NCI-H128 (cell line): ENCODE measurements around the gene PAQR9.

Experiments
- DNase-seq: peaks from one replicate; lab custom pipeline; 2025; ENCODE audit not compliant: unreplicated experiment; lab: John Stamatoyannopoulos, UW

Gene PAQR9

DNA sequence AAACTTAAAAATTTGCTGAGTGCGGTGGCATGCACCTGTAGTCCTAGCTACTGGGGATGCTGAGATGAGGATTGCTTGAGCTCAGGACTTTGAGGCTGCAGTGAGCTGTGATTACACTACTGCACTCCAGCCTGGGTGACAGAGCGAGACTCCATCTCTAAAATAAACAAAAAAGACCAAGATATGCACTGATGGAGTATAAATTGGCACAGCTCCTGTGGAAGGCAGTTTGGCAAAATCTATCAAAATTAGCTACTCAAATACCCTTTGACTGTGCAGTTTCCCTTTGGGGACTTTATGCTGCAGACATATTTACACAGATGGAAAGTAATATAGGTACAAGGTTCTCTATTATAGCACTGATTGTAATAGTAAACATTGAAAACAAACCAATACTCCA lies 19.8 kb upstream of the PAQR9 start:
- DNase-seq: no peak

DNA sequence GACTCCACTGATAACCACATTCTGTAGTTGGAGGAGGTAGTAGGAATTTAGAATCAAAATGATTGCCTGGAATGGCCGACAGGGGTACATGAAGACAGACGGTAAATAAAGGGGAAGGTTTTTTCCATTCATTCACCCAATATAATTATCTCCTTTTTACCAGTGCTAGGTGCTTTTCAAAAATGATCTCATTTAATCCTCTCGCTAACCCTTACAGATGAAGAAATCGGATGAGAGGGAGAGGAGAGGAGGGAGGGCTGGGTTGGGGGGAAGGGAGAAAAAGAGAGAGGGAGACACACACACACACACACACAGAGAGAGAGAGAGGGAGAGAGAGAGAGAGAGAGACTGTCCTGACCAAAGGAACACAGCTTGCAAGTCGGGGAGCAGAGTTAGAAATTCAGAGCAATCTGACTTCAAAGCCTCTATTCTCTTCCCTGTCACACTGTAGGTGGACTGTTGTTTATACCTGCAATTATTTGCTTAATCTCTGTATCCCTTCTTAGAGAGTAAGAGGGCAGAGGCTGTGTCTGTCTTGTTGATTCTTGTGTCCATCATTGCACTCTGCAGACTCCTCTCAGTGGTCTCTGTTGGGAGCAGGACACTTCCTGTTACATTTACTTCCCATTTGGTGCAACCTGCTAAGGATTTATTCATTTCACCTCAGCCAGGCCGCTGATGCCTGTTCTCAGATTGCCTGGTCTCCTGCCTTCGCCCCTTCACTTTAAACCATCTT lies 18.7 kb upstream of the PAQR9 start:
- DNase-seq: no peak

DNA sequence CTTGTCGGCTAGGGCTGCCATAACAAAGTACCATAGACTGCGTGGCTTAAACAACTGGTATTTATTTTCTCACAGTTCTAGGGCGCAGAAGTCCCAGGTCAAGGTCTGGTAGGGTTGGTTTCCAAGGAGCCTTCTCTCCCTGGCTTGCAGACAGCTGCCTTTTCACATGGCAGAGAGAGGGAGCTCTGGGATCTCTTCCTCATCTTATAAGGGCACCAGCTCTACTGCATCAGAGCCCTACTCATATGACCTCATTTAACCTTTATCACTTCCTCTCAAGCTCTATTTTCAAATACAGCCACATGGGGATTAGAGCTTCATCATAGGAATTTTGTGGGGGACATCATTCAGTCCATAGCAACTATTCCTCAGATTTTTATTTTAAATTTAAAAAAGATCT lies 17.6 kb upstream of the PAQR9 start:
- DNase-seq: no peak

DNA sequence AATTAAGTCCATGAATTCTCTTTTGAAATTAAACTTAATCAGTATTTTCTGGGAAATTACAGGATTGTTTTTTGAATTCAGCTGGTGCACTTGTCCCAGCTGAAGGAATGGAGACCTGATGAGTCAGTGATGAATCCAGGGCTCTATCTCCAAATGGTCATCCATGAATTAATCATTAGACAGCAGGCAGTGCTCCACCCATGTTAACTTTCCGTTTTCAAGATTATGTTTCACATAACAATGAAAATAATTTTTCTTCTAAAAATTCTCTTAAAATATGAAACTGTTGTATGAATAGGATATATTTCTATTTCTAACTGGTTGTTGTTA lies 13.9 kb upstream of the PAQR9 start:
- DNase-seq: no peak

DNA sequence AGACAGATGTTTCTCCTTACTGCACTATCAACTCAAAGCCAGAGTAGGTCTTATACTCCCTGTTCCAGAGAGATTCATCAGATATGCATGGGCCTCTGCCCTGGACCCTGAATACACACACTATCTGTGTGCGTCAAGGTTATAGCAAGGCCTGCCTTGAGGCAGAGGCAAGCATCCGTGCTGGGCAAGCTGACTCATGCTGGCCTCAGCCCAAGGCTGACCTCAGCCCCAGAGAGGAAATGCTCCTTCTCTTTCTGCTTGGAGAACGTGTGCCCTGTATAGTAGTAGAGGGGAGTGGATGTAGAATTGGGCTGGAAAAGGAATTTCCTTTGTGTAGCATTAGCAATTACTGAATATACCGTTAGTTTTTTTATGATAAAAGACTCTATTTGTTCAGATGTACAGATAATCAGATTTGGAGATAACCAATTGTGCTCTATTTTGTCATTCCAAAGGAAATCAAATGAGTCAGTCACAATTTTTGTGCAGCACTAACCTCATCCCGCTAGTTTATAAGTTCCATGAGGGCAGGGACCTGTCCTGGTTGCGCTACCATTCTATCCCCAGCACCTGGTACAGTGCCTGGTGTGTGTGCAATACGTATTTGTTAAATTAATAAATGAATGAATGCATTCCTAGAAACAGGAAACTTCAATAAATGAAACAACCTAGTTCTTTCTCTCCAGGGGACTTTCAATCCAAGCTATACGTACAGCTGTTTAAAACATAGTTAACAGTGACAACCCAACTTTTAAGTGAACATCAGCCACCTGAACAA lies 13.3 kb upstream of the PAQR9 start:
- DNase-seq: no peak

DNA sequence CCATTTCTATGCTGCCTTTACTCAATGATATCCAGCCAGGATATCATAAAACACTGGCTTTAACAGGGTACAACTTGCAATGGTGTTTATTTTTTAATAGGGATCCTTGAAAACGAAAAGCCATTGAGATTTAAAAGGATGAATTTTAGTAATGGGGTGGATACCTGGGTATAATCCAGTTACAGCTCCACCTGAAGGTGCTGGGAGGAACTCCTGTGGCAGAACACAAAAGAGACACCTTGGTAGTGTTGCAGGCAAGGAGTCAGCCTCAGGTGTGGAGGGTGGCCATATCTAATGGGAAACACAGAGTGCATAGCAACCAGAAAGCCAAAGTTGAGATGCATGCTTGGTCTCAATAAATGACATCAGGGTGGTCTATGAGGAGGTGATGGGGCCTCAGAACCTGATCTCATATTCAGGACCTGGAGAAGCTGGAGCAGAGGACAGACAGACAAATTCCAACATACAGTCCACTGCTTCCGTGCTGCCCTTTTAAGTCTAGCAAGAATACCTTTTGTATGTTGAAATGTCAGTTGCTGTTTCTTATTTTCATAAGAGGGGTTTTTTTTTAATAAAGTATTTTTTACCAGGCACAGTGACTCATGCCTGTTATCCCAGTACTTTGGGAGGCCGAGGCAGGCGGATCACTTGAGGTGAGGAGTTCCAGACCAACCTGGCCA lies 12.0 kb upstream of the PAQR9 start:
- DNase-seq: no peak

DNA sequence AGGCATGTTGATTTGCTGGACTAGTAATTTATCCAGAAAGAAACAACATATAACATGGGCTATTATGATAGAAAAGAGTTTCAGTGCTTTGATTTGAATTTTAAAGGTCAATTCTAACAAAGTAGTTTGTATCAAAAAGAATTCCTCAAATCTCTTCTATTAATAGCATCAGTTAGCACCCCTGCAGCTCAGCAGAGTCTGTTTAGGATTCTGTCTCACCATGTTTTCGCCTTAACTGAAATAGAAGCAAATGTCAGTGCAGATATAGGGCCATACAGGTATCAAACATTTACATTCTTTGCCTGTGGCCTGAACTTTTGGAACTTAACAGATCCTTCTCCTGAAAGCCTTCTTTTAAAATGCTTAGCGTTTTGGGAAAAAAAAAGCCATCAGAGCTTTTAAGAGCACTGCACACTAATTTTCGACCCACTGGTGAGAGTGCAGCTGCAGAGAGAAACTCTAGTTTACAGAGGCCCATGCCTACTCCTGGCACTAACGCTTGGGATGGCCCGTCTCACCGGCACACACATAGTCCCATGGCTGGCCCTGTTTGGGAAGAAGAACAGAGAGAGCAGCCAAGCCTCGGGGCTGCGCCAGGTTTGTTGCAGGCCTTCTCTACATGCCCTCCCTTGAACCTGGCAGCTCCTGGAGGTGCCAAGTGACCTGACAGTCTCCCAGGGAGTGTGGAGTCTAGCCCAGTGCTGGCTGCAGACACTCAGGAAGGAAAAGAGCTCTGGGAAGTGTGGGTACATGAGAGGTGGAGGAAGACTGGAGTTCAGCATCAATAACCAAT lies 9.9 kb upstream of the PAQR9 start:
- DNase-seq: no peak

DNA sequence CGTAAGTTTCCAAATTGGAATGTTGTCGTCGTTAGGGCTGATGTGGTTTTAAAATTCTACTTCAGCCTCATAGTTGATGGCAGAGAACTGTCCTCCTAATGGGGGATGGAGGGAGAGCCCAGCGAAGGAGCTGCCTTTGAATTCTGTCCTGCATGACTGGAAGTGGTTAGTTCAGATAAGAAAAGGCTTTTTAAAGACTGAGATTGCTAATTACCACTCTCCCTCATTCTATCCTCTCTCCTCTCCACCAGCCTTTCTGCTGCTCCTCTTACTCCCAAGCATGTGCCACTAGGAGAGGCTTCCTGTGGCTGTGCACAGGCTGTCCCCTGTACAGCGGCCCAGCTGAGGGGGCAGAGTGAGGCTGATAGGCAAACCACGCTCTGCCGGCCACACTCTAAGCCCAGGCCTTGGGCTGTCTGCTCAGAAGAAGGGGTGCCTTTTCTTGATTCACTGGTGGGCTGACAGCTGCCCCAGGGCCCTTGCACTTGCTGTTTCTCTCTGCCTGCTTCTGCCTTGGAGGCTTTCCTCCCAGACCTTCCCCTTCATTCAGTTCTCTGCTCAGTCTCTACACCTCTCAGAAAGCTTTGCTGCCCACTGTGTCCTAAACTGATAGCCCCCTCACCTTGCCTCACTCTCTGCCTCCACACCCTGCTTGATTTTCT lies 8.7 kb upstream of the PAQR9 start:
- DNase-seq: no peak

DNA sequence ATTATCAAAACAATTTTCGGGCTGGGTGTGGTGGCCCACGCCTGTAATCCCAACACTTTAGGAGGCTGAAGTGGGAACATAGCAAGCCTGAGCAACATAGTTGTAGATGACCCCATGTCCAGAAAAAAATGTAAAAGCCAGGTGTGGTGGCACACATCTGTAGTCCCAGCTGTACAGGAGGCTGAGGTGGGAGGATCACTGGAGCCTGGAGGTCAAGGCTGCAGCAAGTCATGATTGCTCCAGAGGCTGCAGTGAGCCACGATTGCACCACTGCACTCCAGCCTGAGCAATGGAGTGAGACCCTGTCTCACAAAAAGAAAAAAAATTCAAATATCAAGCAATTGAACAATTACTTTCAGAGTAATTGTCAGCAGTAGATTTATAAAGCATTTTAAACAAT lies 8.0 kb upstream of the PAQR9 start:
- no peak for DNase-seq

DNA sequence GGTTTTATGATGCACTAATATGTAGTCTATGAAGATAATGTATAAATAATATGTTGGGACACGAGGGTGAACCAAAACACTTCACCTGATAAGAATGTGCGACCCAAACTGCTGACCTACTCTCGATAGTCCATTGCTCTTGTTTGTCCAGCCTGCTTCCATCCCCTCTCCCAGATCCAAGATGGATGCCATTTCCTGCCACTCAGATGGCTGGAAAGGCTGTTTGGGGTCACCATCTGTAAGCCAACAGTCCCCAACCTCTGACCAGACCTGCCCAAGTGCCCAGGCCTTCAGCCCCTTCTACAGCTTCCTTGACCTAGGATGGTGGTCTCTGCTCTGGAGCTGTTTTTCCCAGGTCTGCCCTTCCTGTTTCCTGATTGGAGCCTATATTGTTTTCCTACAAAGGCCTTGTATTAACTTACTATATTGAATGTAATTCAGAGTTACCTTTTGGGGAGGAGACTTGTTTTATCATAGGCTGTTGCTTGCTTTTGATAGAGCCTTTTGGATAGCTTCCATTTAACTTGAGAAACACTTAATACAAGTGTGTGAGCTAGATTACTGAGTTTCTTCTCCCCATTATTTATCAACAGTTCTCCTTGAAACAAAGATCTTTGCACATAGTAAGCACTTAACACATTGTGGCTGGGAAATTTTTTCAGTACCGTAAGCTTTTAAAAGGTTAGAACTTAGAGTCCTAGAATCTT lies 5.0 kb upstream of the PAQR9 start:
- DNase-seq: no peak

DNA sequence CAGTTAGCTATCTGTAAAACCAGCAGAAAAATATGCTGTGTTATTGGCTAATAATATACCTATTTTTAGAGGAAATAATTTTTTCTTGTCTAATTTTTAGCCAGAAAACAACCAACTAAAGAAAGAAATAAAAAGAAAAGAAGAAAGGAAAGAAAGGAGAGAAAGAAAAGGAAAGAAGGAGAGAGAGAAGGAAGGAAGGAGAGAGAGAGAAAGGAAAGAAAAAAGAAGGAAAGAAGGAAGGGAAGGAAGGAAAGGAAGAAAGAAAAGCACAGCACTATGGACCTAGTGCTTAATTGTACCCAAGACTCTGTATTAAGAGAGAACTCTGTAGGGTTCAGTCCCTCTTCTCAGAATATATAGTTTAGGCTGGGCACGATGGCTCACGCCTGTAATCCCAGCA lies 3.3 kb upstream of the PAQR9 start:
- no peak for DNase-seq

DNA sequence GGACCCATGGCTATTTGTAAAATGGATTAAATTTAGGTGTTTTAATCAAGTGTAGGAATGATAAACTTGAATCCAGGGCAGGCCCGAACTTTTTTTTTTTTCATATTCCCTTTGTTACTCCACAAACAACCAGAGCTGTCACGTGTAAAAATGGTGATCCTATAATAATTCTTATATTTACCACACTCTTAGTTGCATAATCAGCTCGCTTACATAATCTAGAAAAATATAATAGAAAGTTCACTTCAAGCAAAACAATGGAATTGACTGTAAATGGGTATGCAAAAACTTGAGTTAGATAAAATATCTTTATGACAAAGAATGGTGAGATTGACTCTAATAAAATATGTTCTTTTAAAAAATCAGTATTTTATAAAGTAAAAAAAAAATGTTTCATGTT lies 2.1 kb upstream of the PAQR9 start:
- no peak for DNase-seq

DNA sequence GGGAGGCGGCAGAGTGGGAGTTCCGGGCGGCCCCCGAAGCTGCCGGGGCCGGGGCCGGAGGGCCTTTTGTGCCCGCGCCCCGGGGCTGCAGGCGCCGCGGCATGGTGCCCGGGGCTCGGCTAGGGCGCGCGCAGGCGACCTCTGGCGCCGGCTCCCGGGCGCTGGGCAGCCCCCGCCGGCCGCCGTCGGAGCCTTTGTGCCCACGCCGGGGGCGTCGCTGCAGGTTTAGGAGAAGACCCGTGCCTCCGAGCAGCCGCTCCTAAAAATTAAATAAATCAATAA lies 299 bp downstream of the PAQR9 start:
- no peak for DNase-seq

DNA sequence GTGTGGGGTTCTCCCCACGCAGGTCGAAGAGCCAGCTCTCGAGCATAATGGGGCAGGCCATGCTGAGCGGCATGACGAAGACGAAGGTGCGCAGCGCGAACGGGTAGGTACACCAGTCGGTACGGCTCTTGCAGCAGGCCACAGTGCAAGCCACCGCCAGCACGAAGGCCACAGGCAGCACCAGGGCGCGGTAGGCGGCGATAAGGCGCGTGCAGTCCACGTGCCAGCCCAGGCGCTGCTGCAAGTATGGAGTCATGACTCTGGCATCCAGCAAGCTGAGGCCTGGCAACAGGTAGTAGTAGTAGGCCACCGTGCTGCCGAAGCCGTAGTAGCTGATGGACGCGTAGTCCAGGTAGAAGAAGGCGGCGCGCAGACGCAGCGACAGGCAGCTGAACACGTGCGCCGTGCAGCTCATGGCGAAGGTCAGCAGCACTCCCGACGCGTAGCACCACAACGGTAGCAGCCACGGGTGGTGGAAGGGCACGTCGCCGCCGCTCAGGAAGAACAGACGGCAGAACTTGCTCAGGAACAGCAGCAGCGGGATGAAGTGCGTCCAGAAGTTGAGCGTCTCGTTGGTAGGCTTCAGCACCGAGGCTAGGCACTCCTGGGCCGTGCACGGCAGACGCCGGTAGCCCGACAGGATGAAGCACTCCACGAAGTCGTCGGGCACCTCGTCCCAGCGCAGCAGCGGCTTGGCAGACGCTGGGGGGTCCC lies 797 bp downstream of the PAQR9 start:
- DNase-seq: no peak

DNA sequence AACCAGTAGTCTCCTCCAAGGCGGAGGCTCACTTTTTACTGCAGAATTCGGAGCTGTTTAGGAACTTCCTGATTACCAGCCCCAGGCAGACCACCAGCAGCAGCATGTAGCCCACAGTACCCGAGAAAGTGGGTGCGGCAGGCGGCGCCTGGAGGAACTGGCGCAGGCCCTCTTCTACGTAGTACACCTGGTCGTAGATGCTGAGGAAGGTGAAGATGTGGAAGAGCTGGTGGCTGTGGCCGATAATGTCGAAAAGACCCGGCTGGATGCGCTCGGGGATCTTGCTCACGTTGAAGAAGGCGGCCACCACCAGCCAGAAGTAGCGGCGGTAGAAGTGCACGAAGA lies 1.3 kb downstream of the PAQR9 start:
- no peak for DNase-seq

DNA sequence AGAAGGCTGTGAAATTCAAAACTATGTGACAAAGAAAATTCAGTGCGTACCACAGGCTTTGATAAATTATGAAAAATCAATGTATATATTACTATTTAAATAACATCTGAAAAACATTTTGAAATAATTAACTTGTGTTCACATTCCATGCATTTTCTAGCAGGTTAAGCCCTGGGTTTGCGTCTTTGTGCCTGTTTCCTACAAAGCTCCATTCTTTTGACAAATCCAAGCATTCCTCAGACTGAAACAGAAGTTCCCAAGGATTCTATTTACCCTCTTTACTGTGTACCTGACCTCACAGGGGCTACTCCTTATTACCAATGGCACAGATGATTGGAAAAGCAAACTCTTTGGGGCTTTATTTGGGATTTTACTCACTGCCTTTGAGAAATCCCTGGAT lies 1.9 kb downstream of the PAQR9 start:
- DNase-seq: no peak

DNA sequence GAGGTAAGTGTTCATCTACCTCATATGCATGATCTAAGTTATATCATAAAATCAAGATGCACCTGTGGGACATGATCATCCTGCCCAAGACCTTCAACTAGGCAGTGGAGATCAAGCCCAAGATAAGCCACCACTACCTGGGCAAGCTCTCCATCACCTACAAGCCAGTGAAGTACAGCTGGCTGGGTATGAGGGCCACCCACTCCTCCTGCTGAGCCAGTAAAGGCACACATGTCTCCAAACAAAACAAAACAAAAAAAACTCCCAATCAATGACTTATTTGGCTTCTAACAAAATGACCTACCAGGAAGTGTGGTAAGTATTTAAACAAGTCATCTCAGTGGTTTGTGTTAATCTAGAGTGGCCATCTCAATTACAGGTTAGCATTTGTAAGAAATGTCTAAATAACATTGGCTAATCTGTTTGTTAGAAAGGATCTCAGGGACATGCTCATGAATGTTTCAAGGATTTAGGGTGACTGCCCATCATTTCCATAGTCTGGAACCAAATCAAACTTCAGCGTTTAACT lies 3.1 kb downstream of the PAQR9 start:
- no peak for DNase-seq

DNA sequence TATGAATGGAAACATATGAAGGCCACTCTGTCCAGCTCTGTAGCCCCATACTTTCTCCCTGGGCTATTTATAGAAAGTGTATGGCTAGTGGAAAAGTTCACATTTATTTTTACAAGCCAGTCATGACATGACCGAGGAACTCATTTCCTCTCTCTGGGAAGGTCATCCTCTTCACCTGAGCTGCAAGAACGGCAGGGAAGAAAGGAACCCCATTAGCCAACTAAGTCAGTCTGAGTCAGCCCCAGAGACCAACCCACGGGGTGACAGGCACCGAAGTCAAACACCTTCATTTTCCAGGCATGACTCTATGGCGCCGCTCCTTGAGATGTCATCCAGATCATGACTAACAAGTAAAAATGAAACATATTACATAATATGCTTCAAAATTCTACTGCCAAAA lies 4.8 kb downstream of the PAQR9 start:
- no peak for DNase-seq

DNA sequence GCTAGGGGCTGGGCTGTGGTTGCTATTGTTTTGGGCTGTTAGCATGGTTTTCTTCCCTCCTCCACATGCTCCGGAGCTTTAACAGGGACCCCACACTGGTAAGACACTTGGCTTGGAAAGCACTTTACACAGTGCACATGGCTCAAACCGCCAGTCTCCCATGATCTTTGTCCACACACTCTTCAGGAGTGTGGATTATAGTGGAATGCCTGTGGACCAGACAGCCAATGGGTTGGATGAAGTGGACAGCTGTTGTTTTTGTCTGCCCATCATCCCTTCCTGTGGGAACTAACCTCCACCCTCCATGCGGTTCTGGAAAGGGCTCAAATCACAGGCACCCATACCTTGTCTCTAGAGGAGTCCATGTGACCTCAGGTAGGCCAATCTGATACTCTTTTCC lies 10.0 kb downstream of the PAQR9 start:
- DNase-seq: no peak
